Glomerular endothelial cell (primary cell): ENCODE data around the gene CFAP210. TPM values are rescaled to one million over a fixed set of nuclear protein-coding genes. Genes with fewer than 3 reads are reported as not detected.
"Not testable (repeated sequence)": the region's sequence is repeated elsewhere in the genome, so short reads cannot be mapped to it uniquely, and the experiment has no call there.

Experiments used
- DNase-seq: peaks from one replicate; pipeline ENCODE4 v3.0.0-alpha.2; 2011; ENCODE audit warnings: low read depth, low spot score; ENCODE audit errors: extremely low read depth
- total RNA-seq: library from RNA; depleted of rRNA; stranded (reverse); fragments of >200 nt; gene quantifications from 2 replicates; pipeline ENCODE4 v1.2.3, GENCODE V29; 2015

Gene CFAP210
- total RNA-seq, 1 donor from 2014 or later: not detected

DNA sequence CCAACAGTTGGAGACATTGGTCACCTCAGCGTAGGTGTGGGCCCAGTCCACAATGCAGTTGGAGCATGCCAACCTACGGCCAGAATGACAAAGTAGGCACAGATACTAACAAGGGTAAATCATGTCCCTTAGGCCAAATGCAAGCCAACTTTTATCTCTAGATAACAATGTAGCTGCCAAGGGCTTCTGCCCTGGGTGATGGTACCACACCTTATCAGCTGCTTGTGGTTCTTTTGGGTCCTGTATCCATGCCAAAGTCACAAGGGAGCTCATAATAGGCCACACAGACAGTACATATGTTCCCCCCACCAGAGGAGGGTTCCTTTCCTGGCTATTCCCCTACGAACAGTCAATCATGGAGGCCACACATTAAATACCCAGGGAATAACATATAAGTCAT is 19.1 kb upstream of the CFAP210 start:
- no peak for DNase-seq

DNA sequence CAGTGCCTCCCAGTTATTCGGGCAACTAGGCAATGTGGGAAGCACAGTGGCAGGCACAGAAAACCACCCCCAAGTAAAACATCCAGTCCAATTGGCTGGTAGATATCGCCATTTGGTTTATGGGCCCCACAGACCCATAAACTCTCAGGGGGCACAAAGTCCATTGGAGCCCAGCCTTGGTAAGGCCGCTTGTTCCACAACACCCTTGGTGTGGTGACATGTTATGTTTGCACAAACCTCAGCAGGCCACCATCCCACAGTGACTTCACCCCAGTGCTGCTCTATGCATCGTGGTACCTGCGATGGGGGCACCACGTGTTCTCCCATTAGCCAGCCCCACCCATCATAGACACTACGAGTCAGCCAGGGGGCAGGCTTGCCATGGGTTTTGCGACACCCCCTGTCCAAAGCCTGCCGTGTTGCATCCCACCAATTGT is 18.6 kb upstream of the CFAP210 start:
- DNase-seq: no peak

DNA sequence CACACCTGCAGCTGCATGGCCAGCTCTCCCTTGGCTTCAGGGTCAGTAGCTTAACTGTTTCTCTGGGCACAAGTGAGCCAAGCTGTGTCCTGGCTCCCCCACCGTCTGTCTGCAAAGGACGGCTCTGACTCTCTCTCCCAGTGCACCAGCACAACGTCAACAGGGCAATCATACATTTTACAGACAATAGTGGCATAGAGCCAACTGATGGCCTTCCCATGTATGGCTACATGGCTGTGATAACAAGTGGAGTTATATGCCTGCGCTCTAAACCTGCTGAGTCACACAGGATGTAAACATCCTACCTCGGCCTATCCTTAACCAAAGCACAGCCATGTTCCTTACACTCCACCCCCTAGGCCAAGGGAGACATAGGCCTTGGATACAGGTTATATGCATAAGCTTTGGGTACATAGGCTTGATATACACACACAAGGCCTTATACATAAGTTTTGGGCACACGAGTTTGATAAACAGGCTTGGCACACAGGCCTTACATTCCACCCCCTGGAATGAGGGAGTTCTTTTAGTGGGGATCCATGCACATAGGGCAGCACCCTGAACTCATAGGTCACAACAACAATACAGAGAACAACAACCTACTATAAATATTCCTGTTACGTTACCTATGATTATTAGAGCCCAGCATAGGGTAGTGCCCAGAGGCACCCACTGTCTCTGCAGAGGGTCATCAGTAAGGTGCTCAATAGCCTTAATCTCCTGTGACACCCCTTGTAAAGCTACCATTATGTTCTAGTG is 17.7 kb upstream of the CFAP210 start:
- peak; percentile 55 for DNase-seq

DNA sequence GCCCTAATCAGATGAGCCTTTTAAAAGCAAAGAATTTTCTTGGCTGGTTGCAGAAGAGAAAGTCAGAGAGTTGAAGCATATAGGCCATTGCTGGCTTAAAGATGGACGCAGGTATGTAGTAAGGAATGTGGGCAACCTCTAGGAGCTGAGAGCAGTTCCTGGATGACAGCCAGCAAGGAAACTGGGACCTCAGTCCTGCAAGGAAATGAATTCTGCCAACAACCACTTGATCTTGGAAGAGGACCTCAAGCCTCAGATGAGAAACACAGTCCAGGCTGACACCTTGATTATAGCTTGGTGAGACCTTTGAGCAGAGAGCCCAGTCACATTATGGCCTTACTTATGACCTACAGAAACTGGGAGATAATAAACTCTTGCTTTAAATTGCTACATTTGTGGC is 15.8 kb upstream of the CFAP210 start:
- no peak for DNase-seq

DNA sequence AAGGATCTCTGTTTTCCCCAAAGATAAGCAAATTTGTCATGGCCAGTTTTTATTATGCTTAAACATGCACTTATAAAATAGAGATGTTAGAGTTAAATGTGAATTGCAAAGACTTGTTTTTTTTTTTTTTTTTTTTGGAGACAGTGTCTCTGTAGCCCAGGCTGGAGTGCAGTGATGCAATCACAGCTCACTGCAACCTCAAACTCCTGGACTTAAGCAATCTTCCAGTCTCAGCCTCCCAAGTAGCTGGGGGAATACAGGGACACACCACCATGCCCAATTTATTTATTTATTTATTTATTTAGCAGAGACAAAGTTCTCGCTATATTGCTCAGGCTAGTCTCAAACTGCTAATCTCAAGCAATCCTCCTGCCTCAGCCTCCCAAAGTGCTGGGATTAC is 15.1 kb upstream of the CFAP210 start:
- DNase-seq: no peak

DNA sequence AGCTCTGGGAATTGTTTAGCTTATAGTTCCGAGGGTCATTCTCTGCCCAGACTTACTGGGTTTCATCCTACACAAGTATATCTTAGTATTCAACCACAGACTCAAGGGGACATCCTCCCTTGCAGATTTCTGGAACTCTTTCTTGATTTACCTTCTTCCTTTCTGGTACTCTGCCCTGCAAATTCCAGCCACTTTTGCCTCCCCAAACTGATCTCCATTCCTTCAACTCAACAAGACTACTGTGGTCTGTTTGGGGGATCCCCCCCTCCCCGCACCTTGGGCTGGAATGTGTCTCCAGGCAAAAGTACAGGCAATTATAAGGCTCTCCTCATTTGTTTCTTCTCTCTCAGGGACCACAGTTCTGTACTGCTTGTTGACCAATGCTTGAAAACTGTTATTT is 13.4 kb upstream of the CFAP210 start:
- DNase-seq: no peak

DNA sequence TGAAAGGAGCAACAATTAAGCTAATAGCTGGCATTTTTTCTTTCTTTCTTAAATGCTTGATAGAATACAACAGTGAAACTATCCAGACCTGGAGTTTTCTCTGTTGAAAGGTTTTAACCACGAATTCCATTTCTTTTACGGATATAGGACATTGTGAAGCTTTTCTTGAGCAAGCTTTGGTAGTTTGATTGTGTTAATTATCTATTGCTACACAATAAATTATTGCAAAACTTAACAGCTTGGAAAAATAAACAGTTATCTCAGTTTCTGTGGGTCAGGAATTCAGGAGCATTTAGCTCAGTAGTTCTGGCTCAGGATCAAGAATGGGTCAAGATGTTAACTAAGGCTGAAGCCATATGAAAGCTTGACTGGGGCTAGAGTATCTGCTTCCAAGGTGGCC is 11.7 kb upstream of the CFAP210 start:
- DNase-seq: no peak

DNA sequence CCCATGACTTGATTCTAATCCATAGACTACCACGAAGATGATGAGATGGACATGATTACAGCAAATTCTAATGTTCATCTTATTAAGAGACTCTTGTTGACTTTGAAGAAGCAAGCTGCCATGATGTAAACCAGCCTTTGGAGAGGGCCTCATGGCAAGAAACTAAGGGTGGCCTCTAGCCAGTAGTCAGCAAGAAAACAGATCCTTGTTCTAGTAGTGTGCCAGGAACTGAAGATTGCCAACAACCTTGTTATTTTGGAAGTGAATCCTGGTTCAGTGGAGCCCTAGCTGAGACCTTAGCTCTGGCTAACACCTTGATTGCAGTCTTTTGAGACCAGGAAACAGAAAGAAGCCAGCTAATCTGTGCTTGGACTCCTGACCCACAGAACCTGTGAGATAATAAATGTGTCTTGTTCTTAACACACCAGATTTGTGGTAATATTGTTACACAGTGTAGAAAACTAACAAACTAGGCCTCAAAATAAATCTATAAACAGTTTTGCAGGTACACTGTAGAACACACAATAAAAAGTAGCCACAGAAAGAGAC is 10.0 kb upstream of the CFAP210 start:
- DNase-seq: no peak

DNA sequence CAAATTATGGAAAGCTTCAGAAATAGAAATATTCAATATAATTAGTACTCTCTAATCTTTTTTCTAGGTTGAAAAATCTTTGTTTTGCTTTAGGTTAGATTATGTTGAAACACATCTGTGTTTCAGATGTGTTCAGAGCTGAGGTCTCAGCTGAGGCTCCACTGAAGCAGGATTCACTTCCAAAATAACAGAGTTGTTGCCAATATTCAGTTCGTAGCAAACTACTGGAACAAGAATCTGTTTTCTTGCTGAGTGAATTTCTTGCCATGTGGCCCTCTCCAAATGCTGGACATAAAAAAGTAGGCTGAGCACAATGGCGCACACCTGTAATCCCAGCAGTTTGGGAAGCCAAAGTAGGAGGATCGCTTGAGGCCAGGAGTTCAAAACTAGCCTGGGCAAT is 8.8 kb upstream of the CFAP210 start:
- DNase-seq: no peak

DNA sequence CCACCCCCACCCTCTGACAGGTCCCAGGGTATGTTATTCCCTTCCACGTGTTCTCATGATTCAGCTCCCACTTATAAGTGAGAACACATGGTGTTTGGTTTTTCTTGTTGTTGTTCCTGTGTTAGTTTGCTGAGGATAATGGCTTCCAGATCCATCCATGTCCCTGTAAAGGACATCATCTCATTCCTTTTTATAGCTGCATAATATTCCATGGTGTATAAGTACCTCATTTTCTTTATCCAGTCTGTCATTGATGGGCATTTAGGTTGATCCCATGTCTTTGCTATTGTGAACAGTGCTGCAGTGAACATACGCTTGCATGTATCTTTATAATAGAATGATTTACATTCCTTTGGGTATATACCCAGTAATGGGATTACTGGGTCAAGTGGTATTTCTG is 5.0 kb upstream of the CFAP210 start:
- not testable (repeated sequence) for DNase-seq

DNA sequence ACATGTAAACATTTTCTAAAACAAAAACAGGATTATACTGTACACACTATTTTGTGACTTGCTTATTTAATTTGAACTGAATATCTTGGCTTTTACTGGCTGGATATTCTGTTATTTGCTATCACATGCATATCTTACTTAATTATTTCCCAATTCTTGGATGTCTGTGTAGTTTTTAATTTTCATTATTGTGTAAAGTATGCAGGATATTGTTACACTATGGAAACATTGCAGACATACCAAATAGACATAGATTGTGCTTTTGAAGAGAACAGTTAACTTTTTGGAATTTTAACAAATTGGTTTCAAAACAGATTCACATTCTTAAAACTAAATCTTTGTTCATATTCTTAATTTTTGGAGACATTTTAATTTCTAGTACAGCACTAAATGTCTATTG is 2.2 kb upstream of the CFAP210 start:
- DNase-seq: no peak

DNA sequence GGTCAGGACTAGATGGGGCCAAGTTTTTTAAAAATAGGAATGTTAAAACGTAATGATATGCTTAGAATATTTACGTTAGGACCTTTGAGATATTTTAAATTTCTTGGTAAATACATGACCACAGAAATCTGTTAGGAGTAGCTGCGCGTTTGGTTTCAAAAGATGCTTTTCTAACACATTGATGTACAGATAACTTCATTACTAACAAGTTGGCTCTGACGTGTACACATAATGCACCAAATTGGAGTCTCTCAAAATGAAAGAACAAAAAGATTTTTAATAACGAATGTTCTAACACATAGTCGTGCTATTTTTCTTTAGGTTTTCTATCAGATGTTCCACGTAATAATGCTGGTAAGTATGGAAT is 672 bp upstream of the CFAP210 start:
- no peak for DNase-seq

DNA sequence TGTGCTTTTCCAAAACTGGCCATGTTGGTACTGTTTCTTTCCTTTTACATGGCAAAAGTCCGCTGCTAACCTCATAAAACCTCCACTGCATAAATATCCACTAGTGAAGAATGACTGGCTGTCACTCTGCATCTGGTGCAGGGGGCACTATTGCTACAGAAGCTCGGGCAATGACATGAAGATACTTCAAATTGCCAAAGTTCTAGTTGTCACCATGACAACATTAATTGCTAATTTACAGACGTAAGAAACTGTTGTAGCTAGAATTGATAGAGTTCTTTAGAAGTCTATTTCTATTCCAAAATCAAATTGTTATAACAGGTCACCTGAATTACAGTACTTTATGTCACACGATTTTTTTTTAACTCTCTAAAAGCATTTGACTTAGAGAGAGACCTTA is 845 bp downstream of the CFAP210 start:
- DNase-seq: no peak

DNA sequence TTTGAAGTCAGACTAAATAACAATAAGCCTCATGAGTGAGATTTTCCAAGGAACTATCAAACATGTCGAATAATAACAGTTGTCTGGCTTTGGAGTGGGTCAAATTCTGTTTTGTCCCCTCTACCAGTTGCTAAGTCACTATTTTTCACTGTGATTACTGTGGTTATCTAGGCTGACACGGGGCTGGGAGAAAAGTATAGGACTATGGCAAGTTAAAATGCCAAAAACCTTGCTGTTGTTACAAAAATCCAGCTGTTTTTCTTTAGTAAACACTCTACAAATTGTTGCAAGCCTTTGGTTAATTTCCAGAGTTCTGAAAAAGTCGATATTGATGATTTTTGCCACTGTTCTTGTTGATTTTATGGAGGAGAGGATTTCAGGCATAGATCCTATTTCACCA is 1.5 kb downstream of the CFAP210 start:
- no peak for DNase-seq

DNA sequence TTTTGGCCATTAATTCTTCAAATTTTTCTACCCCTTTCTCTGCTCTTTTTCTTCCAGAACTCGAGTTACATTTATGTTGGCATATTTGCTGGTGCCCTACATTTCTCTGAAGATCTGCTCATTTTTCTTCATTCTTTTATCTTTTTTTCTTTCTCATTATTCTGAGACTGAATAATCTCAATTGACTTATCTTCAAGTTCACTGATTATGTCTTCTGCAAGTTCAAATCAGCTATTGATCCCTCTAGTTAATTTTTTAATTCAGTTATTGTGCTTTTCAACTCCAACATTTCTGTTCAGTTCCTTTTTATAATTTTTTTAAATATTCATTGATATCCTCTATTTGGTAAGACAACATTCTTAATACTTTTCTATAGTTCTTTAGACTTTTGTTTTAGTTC is 3.2 kb downstream of the CFAP210 start:
- DNase-seq: no peak

DNA sequence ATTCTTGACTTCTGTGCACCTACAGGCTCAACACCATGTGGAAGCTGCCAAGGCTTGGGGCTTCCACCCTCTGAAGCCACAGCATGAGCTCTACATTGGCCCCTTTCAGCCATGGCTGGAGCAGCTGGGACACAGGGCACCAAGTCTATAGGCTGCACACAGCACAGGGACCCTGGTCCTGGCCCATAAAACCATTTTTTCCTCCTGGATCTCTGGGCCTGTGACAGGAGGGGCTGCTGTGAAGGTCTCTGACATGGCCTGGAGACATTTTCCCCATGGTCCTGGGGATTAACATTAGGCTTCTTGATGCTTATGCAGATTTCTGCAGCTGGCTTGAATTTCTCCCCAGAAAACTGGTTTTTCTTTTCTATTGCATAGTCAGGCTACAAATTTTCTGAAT is 6.3 kb downstream of the CFAP210 start:
- not testable (repeated sequence) for DNase-seq

DNA sequence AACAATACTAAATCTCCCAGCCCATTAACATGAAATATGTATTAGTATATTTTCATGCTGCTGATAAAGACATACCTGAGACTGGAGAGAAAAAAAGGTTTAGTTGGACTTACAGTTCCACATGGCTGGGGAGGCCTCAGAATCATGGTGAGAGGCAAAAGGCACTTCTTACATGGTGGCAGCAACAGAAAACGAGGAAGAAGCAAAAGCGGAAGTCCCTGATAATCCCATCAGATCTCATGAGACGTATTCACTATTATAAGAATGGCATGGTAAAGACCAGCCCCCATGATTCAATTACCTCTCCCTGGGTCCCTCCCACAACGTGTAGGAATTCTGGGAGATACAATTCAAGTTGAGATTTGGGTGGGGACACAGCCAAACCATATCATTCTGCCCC is 7.4 kb downstream of the CFAP210 start:
- not testable (repeated sequence) for DNase-seq

DNA sequence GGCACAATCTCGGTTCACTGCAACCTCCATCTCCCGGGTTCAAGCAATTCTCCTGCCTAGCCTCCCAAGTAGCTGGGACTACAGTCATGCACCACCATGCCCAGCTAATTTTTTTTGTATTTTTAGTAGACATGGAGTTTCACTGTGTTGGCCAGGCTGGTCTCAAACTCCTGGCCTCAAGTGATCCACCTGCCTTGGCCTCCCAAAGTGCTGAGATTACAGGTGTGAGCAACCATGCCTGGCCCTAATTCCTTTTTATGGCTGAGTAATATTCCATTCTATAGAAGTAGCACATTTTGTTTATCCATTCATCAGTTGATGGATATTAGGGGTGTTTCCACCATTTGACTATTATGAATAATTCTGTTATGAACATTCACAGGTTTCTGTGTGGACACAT is 9.5 kb downstream of the CFAP210 start:
- DNase-seq: not testable (repeated sequence)

DNA sequence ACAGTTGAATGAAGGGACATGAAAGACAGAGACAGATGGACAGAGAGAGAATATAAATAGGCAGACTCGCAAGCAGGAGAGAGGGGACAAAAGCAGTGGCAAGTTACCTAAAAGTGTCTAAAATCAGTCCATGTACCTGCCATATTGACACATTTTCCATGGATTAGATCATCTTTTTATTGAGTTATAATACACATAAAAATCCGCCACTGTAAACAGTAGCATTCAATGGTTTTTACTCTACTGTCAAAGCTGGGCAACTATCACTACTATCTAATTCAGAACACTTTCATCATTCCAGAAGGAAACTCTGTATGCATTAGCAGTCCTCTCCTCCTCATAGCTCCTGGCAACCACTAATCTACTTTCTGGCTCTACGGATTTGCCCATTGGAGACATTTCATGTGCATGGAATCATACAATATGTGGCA is 10.1 kb downstream of the CFAP210 start:
- no peak for DNase-seq

DNA sequence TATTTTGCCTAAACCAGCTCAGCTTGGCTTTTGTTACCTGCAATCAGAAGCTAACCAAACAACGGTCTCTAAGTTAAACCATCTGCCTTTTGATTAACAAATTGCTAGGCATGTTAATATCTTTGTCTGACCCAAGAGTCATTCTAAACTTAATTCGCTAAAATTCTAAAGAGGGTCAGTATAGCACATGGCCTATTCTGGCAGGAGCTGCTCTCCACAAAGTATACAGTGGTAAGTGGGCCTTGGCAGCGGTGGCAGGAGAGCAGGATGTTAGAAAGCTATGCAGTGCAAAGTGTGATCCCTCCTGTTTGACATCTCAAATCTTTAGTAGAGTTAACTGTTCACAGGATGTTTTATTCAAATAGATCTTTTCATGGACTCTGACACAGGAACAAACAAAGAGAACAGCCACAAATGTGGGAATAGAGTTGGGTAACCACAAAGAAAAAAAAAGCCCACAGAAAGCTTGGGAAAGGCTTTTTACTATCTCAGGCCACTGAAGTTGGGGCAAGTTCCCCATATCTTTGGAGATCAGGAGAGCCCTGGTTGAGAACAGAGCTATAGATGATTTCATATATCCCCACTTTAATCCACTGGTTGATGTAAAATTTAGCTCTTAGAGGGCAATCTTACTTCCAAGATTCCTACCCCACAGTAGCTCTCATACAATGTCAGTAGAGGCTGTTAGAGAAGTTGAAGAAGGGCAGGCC is 10.6 kb downstream of the CFAP210 start:
- no peak for DNase-seq

DNA sequence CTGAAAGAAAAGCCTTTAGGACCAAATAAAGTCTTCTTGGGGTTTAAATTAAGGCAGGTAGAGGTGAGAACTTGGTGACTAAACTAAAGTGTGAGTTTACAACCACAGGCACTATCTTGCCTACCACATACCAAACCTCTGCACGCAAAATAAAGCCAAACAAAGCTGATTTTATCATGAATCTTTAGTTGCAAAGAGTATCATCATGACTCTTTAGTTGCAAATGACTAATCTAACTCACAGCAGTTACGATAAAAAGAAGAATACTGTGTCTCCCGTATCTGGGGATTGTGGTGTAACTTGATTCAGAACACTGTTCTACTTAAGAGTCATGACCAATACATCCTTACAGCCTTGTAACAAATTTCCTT is 11.2 kb downstream of the CFAP210 start:
- no peak for DNase-seq

DNA sequence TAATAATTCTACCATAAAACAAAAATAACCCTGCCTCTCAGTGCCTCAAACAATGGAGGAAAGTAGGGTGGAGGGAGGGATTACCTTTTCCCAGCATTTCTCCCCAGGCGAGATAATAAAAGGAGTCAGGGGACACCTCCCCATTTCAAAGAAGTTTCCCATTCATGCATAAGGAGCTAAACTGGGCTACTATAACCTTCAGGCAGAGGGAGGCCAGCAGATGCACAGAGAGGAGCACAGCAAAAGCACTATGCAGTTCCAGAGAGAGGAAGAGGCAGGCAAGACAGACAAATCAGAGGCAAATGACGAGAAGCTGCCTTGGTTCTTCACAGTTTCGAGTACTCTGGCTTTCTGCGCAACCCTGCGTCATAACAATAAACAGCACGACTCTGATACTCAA is 17.4 kb downstream of the CFAP210 start:
- no peak for DNase-seq
